Glutamatergic neuron (in vitro differentiated cells): ENCODE results near the gene AP2A1. TPM values are rescaled to one million over a fixed set of nuclear protein-coding genes. Genes with fewer than 3 reads are reported as not detected.

Source experiments
- DNase-seq: peaks from one replicate; pipeline ENCODE4 v3.0.0; 2022
- H3K27ac Mint-ChIP-seq: one replicate; pipeline ENCODE4 v1.8.0; 2020; ENCODE audit warnings: mild to moderate bottlenecking, mixed read lengths, inconsistent platforms; ENCODE audit not compliant: unreplicated experiment
- H3K27me3 Mint-ChIP-seq: one replicate; pipeline ENCODE4 v1.8.0; 2020; ENCODE audit warnings: mild to moderate bottlenecking, moderate library complexity, mixed read lengths, inconsistent platforms; ENCODE audit not compliant: unreplicated experiment
- H3K36me3 Mint-ChIP-seq: one replicate; pipeline ENCODE4 v1.8.0; 2020; ENCODE audit warnings: mild to moderate bottlenecking, mixed read lengths, inconsistent platforms; ENCODE audit not compliant: unreplicated experiment
- H3K4me1 Mint-ChIP-seq: one replicate; pipeline ENCODE4 v1.8.0; 2020; ENCODE audit warnings: mild to moderate bottlenecking, low read depth, mixed read lengths, inconsistent platforms; ENCODE audit not compliant: unreplicated experiment
- H3K4me3 Mint-ChIP-seq: one replicate; pipeline ENCODE4 v1.8.0; 2020; ENCODE audit warnings: mild to moderate bottlenecking, mixed read lengths, inconsistent platforms; ENCODE audit not compliant: unreplicated experiment
- H3K9me3 Mint-ChIP-seq: one replicate; pipeline ENCODE4 v1.8.0; 2020; ENCODE audit warnings: mild to moderate bottlenecking, moderate library complexity, mixed read lengths, inconsistent platforms; ENCODE audit not compliant: unreplicated experiment
- total RNA-seq: library from RNA; stranded (reverse); fragmentation: NEBNext Ultra II Directional; extraction: Animal tissue kit (Norgen Biotek cat#: 25700); gene quantifications from one replicate; pipeline ENCODE4 v1.2.1, GENCODE V29; 2021; ENCODE audit not compliant: unreplicated experiment
- TF ChIP-seq, protein P1 (sequence below): fragments of 200-600 bp; sonication (generic); IDR thresholded peaks from one replicate; pipeline ENCODE4 v1.5.0; 2021; ENCODE audit not compliant: partially characterized antibody, unreplicated experiment

AP2A1 gene
- total RNA-seq, 1 donor from 2014 or later = 175 TPM

DNA sequence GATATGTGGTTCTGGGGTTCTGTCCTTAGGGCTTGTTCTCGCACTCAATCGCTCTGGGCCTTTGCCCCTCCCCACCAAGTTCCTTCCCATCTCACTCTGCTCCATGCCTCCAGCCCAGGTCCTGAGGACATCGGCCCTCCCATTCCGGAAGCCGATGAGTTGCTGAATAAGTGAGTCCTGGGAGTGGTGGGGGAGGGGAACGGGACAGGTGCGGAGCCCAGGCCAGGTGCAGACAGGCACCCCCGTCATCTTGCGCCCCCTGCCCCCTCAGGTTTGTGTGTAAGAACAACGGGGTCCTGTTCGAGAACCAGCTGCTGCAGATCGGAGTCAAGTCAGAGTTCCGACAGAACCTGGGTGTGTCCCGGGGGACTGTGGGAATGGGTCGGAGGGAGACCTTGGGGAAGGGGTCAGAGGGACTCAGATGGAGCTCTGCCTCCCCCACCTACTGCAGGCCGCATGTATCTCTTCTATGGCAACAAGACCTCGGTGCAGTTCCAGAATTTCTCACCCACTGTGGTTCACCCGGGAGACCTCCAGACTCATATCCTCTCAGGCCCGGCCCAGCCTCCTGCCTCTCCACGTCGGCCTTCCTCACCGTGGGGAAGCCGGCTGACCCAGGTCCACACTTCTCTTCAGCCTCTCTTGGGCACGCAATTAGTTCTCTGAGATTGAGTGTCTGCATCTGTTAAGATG, 36.2 kb downstream of the AP2A1 start:
- Mint-ChIP-seq H3K4me1 (peaks cover 5% of the 10 kb centered on the region), H3K27me3 (peaks cover 2% of the 10 kb centered on the region), H3K27ac (no peak overlapping the region), H3K9me3 (peaks cover 7% of the 10 kb centered on the region), H3K36me3 (peaks cover 4% of the 10 kb centered on the region), H3K4me3 (peak overlapping the region; percentile 42)
- no peak for DNase-seq
- TF ChIP-seq, protein P1, sequence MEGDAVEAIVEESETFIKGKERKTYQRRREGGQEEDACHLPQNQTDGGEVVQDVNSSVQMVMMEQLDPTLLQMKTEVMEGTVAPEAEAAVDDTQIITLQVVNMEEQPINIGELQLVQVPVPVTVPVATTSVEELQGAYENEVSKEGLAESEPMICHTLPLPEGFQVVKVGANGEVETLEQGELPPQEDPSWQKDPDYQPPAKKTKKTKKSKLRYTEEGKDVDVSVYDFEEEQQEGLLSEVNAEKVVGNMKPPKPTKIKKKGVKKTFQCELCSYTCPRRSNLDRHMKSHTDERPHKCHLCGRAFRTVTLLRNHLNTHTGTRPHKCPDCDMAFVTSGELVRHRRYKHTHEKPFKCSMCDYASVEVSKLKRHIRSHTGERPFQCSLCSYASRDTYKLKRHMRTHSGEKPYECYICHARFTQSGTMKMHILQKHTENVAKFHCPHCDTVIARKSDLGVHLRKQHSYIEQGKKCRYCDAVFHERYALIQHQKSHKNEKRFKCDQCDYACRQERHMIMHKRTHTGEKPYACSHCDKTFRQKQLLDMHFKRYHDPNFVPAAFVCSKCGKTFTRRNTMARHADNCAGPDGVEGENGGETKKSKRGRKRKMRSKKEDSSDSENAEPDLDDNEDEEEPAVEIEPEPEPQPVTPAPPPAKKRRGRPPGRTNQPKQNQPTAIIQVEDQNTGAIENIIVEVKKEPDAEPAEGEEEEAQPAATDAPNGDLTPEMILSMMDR = no peak

- Mint-ChIP-seq H3K36me3 (peaks cover 4% of the 10 kb centered on the region), H3K27ac (no peak overlapping the region), H3K9me3 (peaks cover 7% of the 10 kb centered on the region), H3K27me3 (peaks cover 4% of the 10 kb centered on the region), H3K4me1 (peaks cover 5% of the 10 kb centered on the region), H3K4me3 (peak overlapping the region; percentile 20)
- TF ChIP-seq, protein P1 = no peak
- no peak for DNase-seq
These were observed 36.7 kb downstream of the AP2A1 start for GRCh38 chr19:49803529-49803856.

DNA sequence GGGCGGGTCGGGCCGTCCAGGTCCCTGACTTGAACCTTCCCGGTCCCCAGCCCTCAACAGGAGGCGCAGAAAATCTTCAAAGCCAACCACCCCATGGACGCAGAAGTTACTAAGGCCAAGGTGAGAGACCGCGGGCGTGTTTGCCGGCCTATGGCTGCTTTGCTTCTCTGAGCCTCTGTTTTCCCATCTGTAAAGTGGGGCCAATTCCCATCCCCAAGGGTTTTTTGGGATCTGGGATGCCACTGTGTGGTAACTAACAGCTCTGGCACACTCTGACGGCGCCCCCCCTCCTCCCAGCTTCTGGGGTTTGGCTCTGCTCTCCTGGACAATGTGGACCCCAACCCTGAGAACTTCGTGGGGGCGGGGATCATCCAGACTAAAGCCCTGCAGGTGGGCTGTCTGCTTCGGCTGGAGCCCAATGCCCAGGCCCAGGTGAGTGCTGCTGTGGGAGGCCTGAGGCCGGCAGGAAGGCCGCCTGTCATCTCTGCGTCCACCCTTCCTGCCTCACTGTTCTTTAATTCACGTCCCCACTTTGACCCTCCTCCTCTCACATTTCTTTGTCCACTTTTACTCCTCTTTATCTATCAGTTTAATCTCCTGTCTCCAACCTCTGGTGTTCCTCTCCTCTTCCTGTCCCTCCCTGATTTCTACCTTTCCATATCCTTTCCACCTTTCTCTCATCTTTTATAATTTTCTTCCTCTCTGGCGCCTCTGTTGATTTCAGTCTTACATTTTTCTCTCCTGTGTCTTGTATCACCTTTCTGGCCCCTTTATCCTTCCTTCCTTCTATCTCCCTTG, 39.2 kb downstream of the AP2A1 start:
- Mint-ChIP-seq H3K9me3 (peaks cover 9% of the 10 kb centered on the region), H3K4me1 (peaks cover 9% of the 10 kb centered on the region), H3K36me3 (peaks cover 4% of the 10 kb centered on the region), H3K4me3 (peak overlapping the region; percentile 30), H3K27me3 (peaks cover 4% of the 10 kb centered on the region), H3K27ac (peak overlapping the region; percentile 19)
- TF ChIP-seq, protein P1 = no peak
- DNase-seq = no peak

- DNase-seq = no peak
- Mint-ChIP-seq H3K27ac (no peak overlapping the region), H3K4me1 (peaks cover 9% of the 10 kb centered on the region), H3K36me3 (peaks cover 4% of the 10 kb centered on the region), H3K9me3 (peaks cover 9% of the 10 kb centered on the region), H3K27me3 (peaks cover 5% of the 10 kb centered on the region), H3K4me3 (no peak overlapping the region)
- TF ChIP-seq, protein P1 = no peak
These were observed 39.8 kb downstream of the AP2A1 start for GRCh38 chr19:49806620-49806959.
